Measurements from ENCODE around the gene PAM. TPM values are rescaled to one million over a fixed set of nuclear protein-coding genes. Genes with fewer than 3 reads are reported as not detected.
A peak's percentile ranks its signal among the peaks of the same experiment; 100 is the strongest.

The PAM gene
- total and polyA plus RNA-seq, 2 of the 8 experiments (the other 6 are each of a cell fraction or from before 2014, with no cell fraction given), result 30.4 to 67.8 TPM

DNA sequence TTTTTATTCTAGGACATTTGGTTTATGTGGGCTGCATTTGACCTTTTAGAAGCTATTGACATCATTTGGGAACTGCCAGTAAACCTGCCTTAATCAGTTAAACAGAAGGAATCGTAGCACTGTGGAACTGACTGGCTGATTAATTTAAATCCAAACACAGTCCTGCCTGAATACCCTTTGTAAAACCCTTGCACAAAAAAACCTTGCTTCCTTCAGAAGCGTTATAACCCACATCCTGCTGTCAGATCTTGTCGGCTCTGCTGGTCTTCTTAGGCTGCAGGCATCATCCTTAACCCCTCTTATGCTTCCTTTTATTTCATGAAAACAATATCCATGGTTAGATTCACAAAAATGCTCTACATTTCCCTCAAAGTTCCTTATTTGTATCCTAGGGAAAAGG is 46.3 kb downstream of the PAM start:
- H3K4me1 ChIP-seq (replicated peaks in 1 of 4; ENCODE audit: control insufficient read depth in 3 of 4, insufficient read depth in 4 of 4, low read length in 3 of 4), result peaks cover 0 to 19% (median 6%) of the 10 kb centered on the region in 4 experiments; a peak in 3 of 7 replicates
- H2AFZ ChIP-seq (ENCODE audit: low read length), result no peak overlapping the region
- no peak overlapping the region for H3K4me3 ChIP-seq (ENCODE audit: extremely low read depth in 1 of 4, insufficient read depth in 2 of 4, low read depth in 3 of 4, low read length in 4 of 4)
- H3K9me3 ChIP-seq (ENCODE audit: insufficient read depth in 2 of 2, low read depth in 1 of 2, low read length in 1 of 2), result no peaks in the 10 kb centered on the region
- H3K36me3 ChIP-seq (ENCODE audit: control insufficient read depth in 2 of 4, insufficient read depth in 4 of 4, low read length in 3 of 4), result no peaks in the 10 kb centered on the region
- H3K4me2 ChIP-seq (ENCODE audit: insufficient read depth in 1 of 2, low read depth in 2 of 2, low read length in 2 of 2), result no peak overlapping the region
- no peak overlapping the region for H4K8ac ChIP-seq (ENCODE audit: extremely low read depth, insufficient read depth, low read length)
- no peak overlapping the region for H2BK120ac ChIP-seq (replicated peaks; ENCODE audit: low read depth, low read length)
- H2BK20ac ChIP-seq (ENCODE audit: low read length), result no peak overlapping the region
- no peak overlapping the region for H3K9ac ChIP-seq (replicated peaks in 1 of 4; ENCODE audit: extremely low read depth in 1 of 4, low read depth in 3 of 4, low read length in 3 of 4)
- no peak overlapping the region for H4K5ac ChIP-seq (ENCODE audit: insufficient read length, low read depth, low read length)
- H3K14ac ChIP-seq (ENCODE audit: insufficient read length), result no peak overlapping the region
- H3K79me1 ChIP-seq (ENCODE audit: low read depth, low read length), result 0 out of 2 replicates have a peak, but pooled peaks cover 2% of the 10 kb centered on the region
- H3K4ac ChIP-seq (replicated peaks; ENCODE audit: insufficient read length, low read depth, low read length), result no peak overlapping the region
- no peak overlapping the region for H3K18ac ChIP-seq (ENCODE audit: extremely low read depth, low read length)
- H2BK15ac ChIP-seq (ENCODE audit: low read length), result no peak overlapping the region
- no peak for TF ChIP-seq ASH2L (IDR thresholded peaks at IDR 0.05; ENCODE audit: low read length)
- no peak overlapping the region for H2AK5ac ChIP-seq (ENCODE audit: low read depth, low read length)
- H3K23ac ChIP-seq (ENCODE audit: insufficient read length), result no peak overlapping the region
- H4K20me1 ChIP-seq (replicated peaks in 1 of 2; ENCODE audit: control insufficient read depth in 1 of 2, insufficient read depth in 2 of 2, low read length in 2 of 2), result no peaks in the 10 kb centered on the region
- no peak overlapping the region for H3K27ac ChIP-seq (ENCODE audit: low read depth, low read length)
- H3K56ac ChIP-seq (replicated peaks; ENCODE audit: insufficient read length, low read depth, low read length), result no peak overlapping the region
- no peaks in the 10 kb centered on the region for H3K27me3 ChIP-seq (replicated peaks in 1 of 4; ENCODE audit: control insufficient read depth in 3 of 4, extremely low read depth in 1 of 4, insufficient read depth in 3 of 4, low read length in 3 of 4)
- ChIA-PET CTCF (ENCODE audit: partially characterized antibody) (interaction anchor here (0.6 to 1.7 kb wide), 3 partner anchors 20 to 170 kb away, joined by 3 to 6 read pairs (median 4); no protein-coding TSS in a partner anchor), POLR2A (ENCODE audit: partially characterized antibody) (no interaction called here)
- H2BK5ac ChIP-seq (ENCODE audit: low read depth, low read length), result no peak overlapping the region
- FAIRE-seq (peak; percentile 32), DNase-seq (ENCODE audit: low read depth in 1 of 2, low spot score in 2 of 2) (no peak)
- no peak overlapping the region for H4K91ac ChIP-seq (replicated peaks; ENCODE audit: insufficient read length, low read length)
- no peaks in the 10 kb centered on the region for H3K23me2 ChIP-seq (ENCODE audit: low read depth, low read length)
- 83% methylated on average over 3 of the region's 3 CpGs; no CpG with 5 or more reads in 1 of the 2 experiments for WGBS, 2 experiments (ENCODE audit: extremely low coverage in 1 of 2, insufficient coverage in 1 of 2, insufficient read length in 1 of 2, insufficient replicate concordance in 2 of 2, low coverage in 1 of 2, low lambda C conversion rate in 2 of 2, missing lambda C conversion rate in 1 of 2)
- H3K79me2 ChIP-seq (ENCODE audit: control insufficient read depth in 1 of 2, insufficient read depth in 2 of 2, low read length in 2 of 2), result 0 out of 4 replicates have a peak, but pooled peaks cover 0 to 11% of the 10 kb centered on the region in 2 experiments
- H2BK12ac ChIP-seq (ENCODE audit: low read depth, low read length), result no peak overlapping the region

Measured in H1 (cell line).